ENCODE data around the gene ELP4. TPM values are rescaled to one million over a fixed set of nuclear protein-coding genes. Genes with fewer than 3 reads are reported as not detected.

ELP4 gene
- total and polyA plus RNA-seq, 2 donors (not counting 1 experiment from before 2014, with no cell fraction given): 7.1 to 31.3 TPM

- H3K9me3 Mint-ChIP-seq (ENCODE audit: insufficient read depth): peaks cover 3% of the 10 kb centered on the region
- no peak for ATAC-seq (ENCODE audit: low read depth)
- DNase-seq: peak; percentile 2
- Histone ChIP-seq H3K36me3 (replicated peaks in 1 of 2; ENCODE audit: control extremely low read depth in 1 of 2, control insufficient read depth in 1 of 2, extremely low read depth in 1 of 2, insufficient read depth in 2 of 2, low read length in 1 of 2) (no peaks in the 10 kb centered on the region), H3K4me3 (ENCODE audit: control extremely low read depth in 1 of 5, extremely low read depth in 1 of 5, insufficient read depth in 1 of 5, low read depth in 2 of 5, low read length in 4 of 5) (no peak overlapping the region), H3K4me2 (replicated peaks; ENCODE audit: low read depth, low read length, poor library complexity, severe bottlenecking) (no peak overlapping the region), H3K79me2 (ENCODE audit: control insufficient read depth, insufficient read depth, low read length) (no peaks in the 10 kb centered on the region), H3K27ac (ENCODE audit: low read length in 2 of 2) (no peak overlapping the region), H3K27me3 (replicated peaks in 1 of 4; ENCODE audit: control extremely low read depth in 1 of 4, control insufficient read depth in 3 of 4, insufficient read depth in 4 of 4, low read length in 3 of 4) (peaks cover 2 to 99% (median 86%) of the 10 kb centered on the region in 4 experiments), H3K4me1 (ENCODE audit: control insufficient read depth in 2 of 2, insufficient read depth in 2 of 2, low read length in 2 of 2) (peaks cover 54 to 82% of the 10 kb centered on the region in 2 donors), H3K9me3 (ENCODE audit: control extremely low read depth in 1 of 3, control insufficient read depth in 2 of 3, insufficient read depth in 1 of 3, low read length in 2 of 3) (peaks cover 5 to 77% (median 7%) of the 10 kb centered on the region in 3 donors), H2AFZ (ENCODE audit: insufficient read depth, low read depth, low read length, poor library complexity, severe bottlenecking) (no peak overlapping the region), H3K9ac (ENCODE audit: low read length) (no peak overlapping the region), H4K20me1 (ENCODE audit: control insufficient read depth, insufficient read depth, low read length, poor library complexity, severe bottlenecking) (no peaks in the 10 kb centered on the region)
- H3K27ac Mint-ChIP-seq: no peak overlapping the region
- peaks cover 41% of the 10 kb centered on the region for H3K4me1 Mint-ChIP-seq
- WGBS (ENCODE audit: insufficient coverage): no CpG with 5 or more reads among the region's 9 CpGs
- POLR2A ChIA-PET: no interaction called here
- H3K27me3 Mint-ChIP-seq: peaks cover 74% of the 10 kb centered on the region
- TF ChIP-seq EZH2 (IDR thresholded peaks at IDR 0.05; ENCODE audit: borderline replicate concordance, insufficient read depth, low read depth, low read length, poor library complexity, severe bottlenecking) (no peak), CTCF (IDR thresholded peaks at IDR 0.05) (no peak)
- CTCF ChIA-PET: no interaction called here
- intact Hi-C loops (cut with micrococcal nuclease): no loop called here
- no peak overlapping the region for H3K4me3 Mint-ChIP-seq
These were observed 298.5 kb downstream of the ELP4 start for GRCh38 chr11:31807799-31808667.

Data from B cell (primary cell).